Erythroblast (primary cell): Measurements from ENCODE around the gene MARK2.

Source experiments
- GATA1 ChIP-seq: IDR thresholded peaks from 2 replicates; pipeline ENCODE4 v1.6.1; 2011; ENCODE audit warnings: low read depth, mild to moderate bottlenecking, control low read depth, low read length, moderate library complexity
- POLR2A ChIP-seq: IDR thresholded peaks from 2 replicates; pipeline ENCODE4 v1.6.1; 2011; ENCODE audit warnings: mild to moderate bottlenecking, low read length

GRCh38 chr11:63942803-63943202, 103.9 kb downstream of the MARK2 start:
- TF ChIP-seq POLR2A (no peak), GATA1 (no peak)
